WI38 (cell line): ENCODE data around the gene VWA5B2.

Experiments
- H3K4me3 ChIP-seq: 2 replicates; pipeline ENCODE4 v1.5.1; 2011; ENCODE audit warnings: low read depth, mild to moderate bottlenecking, control low read depth, low read length
- TF ChIP-seq, protein P1 (sequence below): IDR thresholded peaks from 2 replicates; pipeline ENCODE4 v1.5.1; 2012; ENCODE audit warnings: low read depth, mild to moderate bottlenecking, control low read depth, low read length

Gene VWA5B2

GRCh38 chr3:184241447-184242296 is 12.3 kb downstream of the VWA5B2 start:
- TF ChIP-seq, protein P1, sequence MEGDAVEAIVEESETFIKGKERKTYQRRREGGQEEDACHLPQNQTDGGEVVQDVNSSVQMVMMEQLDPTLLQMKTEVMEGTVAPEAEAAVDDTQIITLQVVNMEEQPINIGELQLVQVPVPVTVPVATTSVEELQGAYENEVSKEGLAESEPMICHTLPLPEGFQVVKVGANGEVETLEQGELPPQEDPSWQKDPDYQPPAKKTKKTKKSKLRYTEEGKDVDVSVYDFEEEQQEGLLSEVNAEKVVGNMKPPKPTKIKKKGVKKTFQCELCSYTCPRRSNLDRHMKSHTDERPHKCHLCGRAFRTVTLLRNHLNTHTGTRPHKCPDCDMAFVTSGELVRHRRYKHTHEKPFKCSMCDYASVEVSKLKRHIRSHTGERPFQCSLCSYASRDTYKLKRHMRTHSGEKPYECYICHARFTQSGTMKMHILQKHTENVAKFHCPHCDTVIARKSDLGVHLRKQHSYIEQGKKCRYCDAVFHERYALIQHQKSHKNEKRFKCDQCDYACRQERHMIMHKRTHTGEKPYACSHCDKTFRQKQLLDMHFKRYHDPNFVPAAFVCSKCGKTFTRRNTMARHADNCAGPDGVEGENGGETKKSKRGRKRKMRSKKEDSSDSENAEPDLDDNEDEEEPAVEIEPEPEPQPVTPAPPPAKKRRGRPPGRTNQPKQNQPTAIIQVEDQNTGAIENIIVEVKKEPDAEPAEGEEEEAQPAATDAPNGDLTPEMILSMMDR, result peak; percentile 38
- no peak overlapping the region for H3K4me3 ChIP-seq

- TF ChIP-seq, protein P1, result no peak
- H3K4me3 ChIP-seq, result no peak overlapping the region
Observed at GRCh38 chr3:184242297-184242685, 12.9 kb downstream of the VWA5B2 start.

- H3K4me3 ChIP-seq, result peak within 1 kb of the TSS; percentile 95
- TF ChIP-seq, protein P1, result no peak
Observed at GRCh38 chr3:184248454-184249411, 19.3 kb downstream of the VWA5B2 start, which contains the start of gene ALG3. Gene ALG3, minus strand, starts transcription at chr3:184248962. Its CDS starts 22 bp downstream, at chr3:184248940.

DNA sequence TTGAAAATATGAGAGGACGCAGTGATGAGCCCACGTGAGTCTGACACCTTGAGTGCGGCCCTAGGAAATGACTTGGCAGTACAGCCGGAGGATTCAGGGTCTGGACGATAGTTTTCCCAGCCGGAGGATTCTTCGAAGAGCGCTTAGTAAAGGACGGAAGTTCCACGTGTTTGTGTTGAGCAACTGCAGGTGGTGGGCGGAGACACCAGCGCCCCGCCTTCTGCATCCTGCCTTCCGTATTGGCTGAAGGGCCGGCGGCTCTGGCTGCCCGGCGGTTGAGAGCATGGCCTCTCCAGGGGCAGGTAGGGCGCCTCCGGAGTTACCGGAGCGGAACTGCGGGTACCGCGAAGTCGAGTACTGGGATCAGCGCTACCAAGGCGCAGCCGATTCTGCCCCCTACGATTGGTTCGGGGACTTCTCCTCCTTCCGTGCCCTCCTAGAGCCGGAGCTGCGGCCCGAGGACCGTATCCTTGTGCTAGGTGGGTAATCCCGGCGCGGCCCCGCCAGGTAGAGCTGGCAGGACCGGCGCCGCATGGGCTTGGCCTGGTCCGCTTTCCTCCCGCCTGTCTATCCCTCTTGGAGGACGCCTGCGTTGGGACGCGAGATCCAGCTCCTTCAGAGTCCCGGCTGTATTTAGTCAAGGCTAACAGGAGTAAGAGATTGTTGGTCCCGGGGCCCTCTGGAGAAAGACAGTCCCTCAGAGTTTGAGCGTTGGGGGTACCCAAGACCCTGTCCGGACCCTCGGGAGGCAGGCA is 20.2 kb downstream of the VWA5B2 start, which contains the start of gene EEF1AKMT4:
Gene EEF1AKMT4 (plus strand): TSS at position 261 of the 755 bp plus-strand sequence. CDS start 23 bp downstream, at position 284.
- H3K4me3 ChIP-seq, result peak within 1 kb of the TSS; percentile 95
- TF ChIP-seq, protein P1, result peak; percentile 42

- H3K4me3 ChIP-seq, result peak overlapping the region; percentile 95
- TF ChIP-seq, protein P1, result peak; percentile 96
Observed at GRCh38 chr3:184250167-184250828, 20.9 kb downstream of the VWA5B2 start.

DNA sequence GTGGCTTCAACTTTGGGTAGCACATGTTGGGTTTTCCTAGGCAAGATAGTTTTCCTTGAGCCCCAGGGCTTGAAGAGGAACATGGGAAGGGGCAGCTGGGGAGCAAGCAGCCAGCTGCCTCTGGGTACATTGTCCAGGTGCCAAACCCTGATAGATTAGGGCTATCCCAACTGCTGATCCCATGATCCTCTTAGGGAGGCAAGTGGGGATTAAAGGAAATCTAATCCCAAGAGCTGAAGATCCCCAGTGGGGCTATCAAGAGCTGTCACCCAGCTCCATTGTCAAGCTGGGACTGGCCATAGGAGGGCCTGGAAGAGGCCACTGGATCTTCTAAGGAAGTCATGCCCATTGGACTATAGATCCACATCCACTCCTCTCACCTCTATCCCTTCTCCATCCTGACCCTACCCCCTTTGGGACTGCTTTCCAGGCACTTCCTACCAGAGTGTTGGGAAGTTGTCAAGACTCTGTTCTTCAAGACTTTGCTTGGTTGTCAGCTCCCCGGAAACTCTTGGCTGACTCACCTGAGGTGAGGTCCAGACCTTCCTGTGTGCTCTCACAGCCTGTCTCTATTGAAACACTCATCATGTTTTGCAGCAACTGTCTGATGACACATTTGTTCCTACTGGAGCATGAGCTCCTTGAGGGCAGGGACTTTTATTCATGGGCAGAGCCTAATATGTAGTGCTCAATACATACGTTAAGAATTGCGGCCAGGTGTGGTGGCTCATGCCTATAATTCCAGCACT is 26.1 kb downstream of the VWA5B2 start:
- H3K4me3 ChIP-seq, result no peak overlapping the region
- TF ChIP-seq, protein P1, result no peak
